Activated CD4-positive, alpha-beta T cell treated with anti-CD3 and anti-CD28 coated beads for 36 hours (primary cell): ENCODE measurements around the gene FAM171A2. TPM values are rescaled to one million over a fixed set of nuclear protein-coding genes. Genes with fewer than 3 reads are reported as not detected.

Experiments used
- ATAC-seq: fragments of 200-7000 bp; cut with Tn5 transposase; one replicate; pipeline ENCODE4 v1.10.0; 2021; ENCODE audit warnings: mild to moderate bottlenecking, moderate library complexity
- CTCF ChIA-PET: fragments of 350-600 bp; sonication (Branson Sonifier 250); formaldehyde crosslinking; loops from one replicate; lab custom pipeline; 2021; ENCODE audit warnings: antibody characterized with exemption; lab: Charles Lee
- POLR2A ChIA-PET: fragments of 350-600 bp; sonication (Branson Sonifier 250); formaldehyde crosslinking; loops from one replicate; lab custom pipeline; 2021; ENCODE audit warnings: antibody characterized with exemption, inconsistent platforms; lab: Charles Lee
- DNase-seq: peaks from one replicate; pipeline ENCODE4 v3.0.0-alpha.2; 2020
- H3K27ac Mint-ChIP-seq: one replicate; pipeline ENCODE4 v1.8.0; 2021; ENCODE audit warnings: mixed read lengths
- H3K27me3 Mint-ChIP-seq: one replicate; pipeline ENCODE4 v1.8.0; 2021; ENCODE audit warnings: mixed read lengths
- H3K36me3 Mint-ChIP-seq: one replicate; pipeline ENCODE4 v1.8.0; 2021; ENCODE audit warnings: low read depth, mixed read lengths
- H3K4me1 Mint-ChIP-seq: one replicate; pipeline ENCODE4 v1.8.0; 2021; ENCODE audit warnings: mixed read lengths
- H3K4me3 Mint-ChIP-seq: one replicate; pipeline ENCODE4 v1.8.0; 2021; ENCODE audit warnings: mild to moderate bottlenecking, moderate library complexity, mixed read lengths
- H3K9me3 Mint-ChIP-seq: one replicate; pipeline ENCODE4 v1.8.0; 2021; ENCODE audit warnings: low read depth, mixed read lengths
- intact Hi-C, 2 experiments: fragments of 100-400 bp; cut with DNase I in 1 of 2; cut with micrococcal nuclease in 1 of 2; formaldehyde crosslinking; loops; one replicate each; pipeline versions ENCODE4 v1.14.2 to v1.15.1; 2022 to 2024; cut with DNase I, micrococcal nuclease
- total RNA-seq, 2 experiments: library from RNA; stranded (reverse); gene quantifications; one replicate each; pipeline ENCODE4 v1.2.3, GENCODE V29; 2021

FAM171A2 gene
- total RNA-seq, 2 experiments from 2014 or later: 0.18 to 0.32 TPM

- intact Hi-C loops: no loop called here
- H3K4me1 Mint-ChIP-seq: peaks cover 12% of the 10 kb centered on the region
- CTCF ChIA-PET: no interaction called here
- ATAC-seq (no peak), DNase-seq (no peak)
- H3K9me3 Mint-ChIP-seq: no peaks in the 10 kb centered on the region
- no peak overlapping the region for H3K27ac Mint-ChIP-seq
- H3K27me3 Mint-ChIP-seq: peaks cover 24% of the 10 kb centered on the region
- H3K36me3 Mint-ChIP-seq: no peaks in the 10 kb centered on the region
- H3K4me3 Mint-ChIP-seq: no peak overlapping the region
- POLR2A ChIA-PET: no interaction called here
These were observed 19.7 kb upstream of the FAM171A2 start for GRCh38 chr17:44383363-44383762.

GRCh38 chr17:44382917-44383316 lies 19.3 kb upstream of the FAM171A2 start:
- intact Hi-C loops: no loop called here
- POLR2A ChIA-PET: no interaction called here
- H3K36me3 Mint-ChIP-seq: no peaks in the 10 kb centered on the region

GRCh38 chr17:44381810-44382305 lies 18.2 kb upstream of the FAM171A2 start:
- CTCF ChIA-PET: interaction anchor here (1.1 kb wide), 1 partner anchor 19 kb away, joined by 4 read pairs; no protein-coding TSS in a partner anchor
- intact Hi-C loops: no loop called here

More at GRCh38 chr17:44382917-44383316, 19.3 kb upstream of the FAM171A2 start:
- Mint-ChIP-seq H3K4me3 (no peak overlapping the region), H3K27me3 (peaks cover 23% of the 10 kb centered on the region), H3K27ac (no peak overlapping the region), H3K9me3 (no peaks in the 10 kb centered on the region), H3K4me1 (peaks cover 12% of the 10 kb centered on the region)
- no peak for ATAC-seq
- no peak for DNase-seq
- CTCF ChIA-PET: interaction anchor here (0.6 kb wide), 1 partner anchor 1660 kb away, joined by 3 read pairs; no protein-coding TSS in a partner anchor

GRCh38 chr17:44380767-44381166 lies 17.1 kb upstream of the FAM171A2 start:
- H3K36me3 Mint-ChIP-seq: no peaks in the 10 kb centered on the region
- peaks cover 6% of the 10 kb centered on the region for H3K4me1 Mint-ChIP-seq
- DNase-seq (no peak), ATAC-seq (no peak)
- no peak overlapping the region for H3K4me3 Mint-ChIP-seq
- peaks cover 19% of the 10 kb centered on the region for H3K27me3 Mint-ChIP-seq
- CTCF ChIA-PET: interaction anchor here (1.1 kb wide), 1 partner anchor 18 kb away, joined by 4 read pairs; no protein-coding TSS in a partner anchor
- H3K27ac Mint-ChIP-seq: no peak overlapping the region
- intact Hi-C loops: no loop called here
- POLR2A ChIA-PET: no interaction called here
- H3K9me3 Mint-ChIP-seq: no peaks in the 10 kb centered on the region

More at GRCh38 chr17:44381810-44382305, 18.2 kb upstream of the FAM171A2 start:
- Mint-ChIP-seq H3K9me3 (no peaks in the 10 kb centered on the region), H3K4me1 (peaks cover 12% of the 10 kb centered on the region), H3K4me3 (no peak overlapping the region), H3K27me3 (peaks cover 22% of the 10 kb centered on the region), H3K36me3 (no peaks in the 10 kb centered on the region), H3K27ac (no peak overlapping the region)
- POLR2A ChIA-PET: interaction anchor here (0.6 kb wide), 1 partner anchor 57 kb away, joined by 3 read pairs; no protein-coding TSS in a partner anchor
- DNase-seq: no peak
- no peak for ATAC-seq

- intact Hi-C loops: no loop called here
- H3K36me3 Mint-ChIP-seq: no peaks in the 10 kb centered on the region
- no peaks in the 10 kb centered on the region for H3K9me3 Mint-ChIP-seq
- H3K4me3 Mint-ChIP-seq: no peak overlapping the region
- ChIA-PET CTCF (interaction anchor here (0.6 to 1.2 kb wide), 2 partner anchors 16 to 29 kb away, joined by 3 read pairs; partner anchors contain the start of gene FAM171A2), POLR2A (interaction anchor here (0.5 kb wide), 1 partner anchor 35 kb away, joined by 5 read pairs; the partner anchor contains the start of gene GRN)
- peaks cover 18% of the 10 kb centered on the region for H3K27me3 Mint-ChIP-seq
- H3K4me1 Mint-ChIP-seq: peaks cover 3% of the 10 kb centered on the region
- no peak for ATAC-seq
- no peak overlapping the region for H3K27ac Mint-ChIP-seq
- no peak for DNase-seq
These were observed 16.2 kb upstream of the FAM171A2 start for GRCh38 chr17:44379887-44380286.

- Mint-ChIP-seq H3K4me1 (no peaks in the 10 kb centered on the region), H3K27me3 (peaks cover 13% of the 10 kb centered on the region), H3K9me3 (no peaks in the 10 kb centered on the region), H3K27ac (no peak overlapping the region), H3K36me3 (no peaks in the 10 kb centered on the region), H3K4me3 (no peak overlapping the region)
- ATAC-seq: no peak
- ChIA-PET CTCF (interaction anchor here (0.7 to 1.4 kb wide), 2 partner anchors 31 to 125 kb away, joined by 3 read pairs; no protein-coding TSS in a partner anchor), POLR2A (no interaction called here)
- DNase-seq: no peak
- intact Hi-C loops: no loop called here
These were observed 14.6 kb upstream of the FAM171A2 start for GRCh38 chr17:44378171-44378705.

- Mint-ChIP-seq H3K9me3 (no peaks in the 10 kb centered on the region), H3K4me3 (no peak overlapping the region), H3K27me3 (peaks cover 9% of the 10 kb centered on the region), H3K4me1 (no peaks in the 10 kb centered on the region), H3K36me3 (no peaks in the 10 kb centered on the region), H3K27ac (no peak overlapping the region)
- intact Hi-C loops: no loop called here
- no peak for ATAC-seq
- no peak for DNase-seq
- ChIA-PET CTCF (interaction anchor here (0.6 to 1.4 kb wide), 7 partner anchors 18 to 146 kb away, joined by 3 to 7 read pairs (median 3); partner anchors contain the start of gene RUNDC3A), POLR2A (no interaction called here)
These were observed 13.1 kb upstream of the FAM171A2 start for GRCh38 chr17:44376779-44377178.

- H3K36me3 Mint-ChIP-seq: no peaks in the 10 kb centered on the region
- no peak overlapping the region for H3K4me3 Mint-ChIP-seq
- CTCF ChIA-PET: interaction anchor here (0.6 to 1.8 kb wide), 9 partner anchors 13 to 147 kb away, joined by 3 to 10 read pairs (median 4); partner anchors contain the start of genes FAM171A2 and RUNDC3A
- H3K9me3 Mint-ChIP-seq: no peaks in the 10 kb centered on the region
- no peaks in the 10 kb centered on the region for H3K4me1 Mint-ChIP-seq
- no peak overlapping the region for H3K27ac Mint-ChIP-seq
- intact Hi-C loops: no loop called here
- POLR2A ChIA-PET: no interaction called here
- H3K27me3 Mint-ChIP-seq: peaks cover 9% of the 10 kb centered on the region
- DNase-seq: peak; percentile 54
- peak; percentile 65 for ATAC-seq
These were observed 12.5 kb upstream of the FAM171A2 start for GRCh38 chr17:44376124-44376523.

GRCh38 chr17:44375196-44376017 lies 11.8 kb upstream of the FAM171A2 start:
- Mint-ChIP-seq H3K4me3 (no peak overlapping the region), H3K9me3 (no peaks in the 10 kb centered on the region), H3K36me3 (no peaks in the 10 kb centered on the region), H3K27me3 (peaks cover 11% of the 10 kb centered on the region), H3K4me1 (no peaks in the 10 kb centered on the region), H3K27ac (no peak overlapping the region)
- intact Hi-C loops: no loop called here
- DNase-seq: no peak
- no peak for ATAC-seq
- ChIA-PET CTCF (interaction anchor here (1.0 to 1.8 kb wide), 6 partner anchors 12 to 148 kb away, joined by 3 to 10 read pairs (median 4); partner anchors contain the start of gene FAM171A2), POLR2A (no interaction called here)

GRCh38 chr17:44374306-44375195 lies 10.9 kb upstream of the FAM171A2 start:
- CTCF ChIA-PET: interaction anchor here (1.8 kb wide), 1 partner anchor 19 kb away, joined by 10 read pairs; no protein-coding TSS in a partner anchor
- H3K27ac Mint-ChIP-seq: no peak overlapping the region
- DNase-seq: no peak
- ATAC-seq: no peak
- peaks cover 14% of the 10 kb centered on the region for H3K27me3 Mint-ChIP-seq
- no peaks in the 10 kb centered on the region for H3K9me3 Mint-ChIP-seq
- no peaks in the 10 kb centered on the region for H3K36me3 Mint-ChIP-seq
- peaks cover 2% of the 10 kb centered on the region for H3K4me1 Mint-ChIP-seq
- intact Hi-C loops: no loop called here
- H3K4me3 Mint-ChIP-seq: no peak overlapping the region
- POLR2A ChIA-PET: no interaction called here
